ENCODE data around the gene RTKN. TPM values are rescaled to one million over a fixed set of nuclear protein-coding genes. Genes with fewer than 3 reads are reported as not detected.

Gene RTKN
- total and polyA plus RNA-seq, 2 experiments from 2014 or later = 74.2 to 77.5 TPM

GRCh38 chr2:74379851-74380789, 61.6 kb downstream of the RTKN start, which contains the start of gene DCTN1:
Gene DCTN1, minus strand, starts transcription at chr2:74380311. Its CDS starts 274 bp downstream, at chr2:74380037.
- 25% methylated on average over 14 of the region's 14 CpGs for WGBS (ENCODE audit: low lambda C conversion rate, missing lambda C conversion rate)
- H3K4me2 ChIP-seq = peak within 1 kb of the TSS; percentile 85
- H3K36me3 ChIP-seq (replicated peaks; ENCODE audit: insufficient read depth, low read depth) = no peaks in the 10 kb centered on the region
- H3K27me3 ChIP-seq = no peaks in the 10 kb centered on the region
- peaks cover 13% of the 10 kb centered on the region for H3K4me1 ChIP-seq (ENCODE audit: insufficient read depth)
- H3K4me3 ChIP-seq = no peak within 1 kb of the TSS
- H3K79me2 ChIP-seq = peaks cover 78% of the 10 kb centered on the region
- no peak for TF ChIP-seq EZH2 (IDR thresholded peaks at IDR 0.05; ENCODE audit: borderline replicate concordance)
- TF ChIP-seq, protein P1, sequence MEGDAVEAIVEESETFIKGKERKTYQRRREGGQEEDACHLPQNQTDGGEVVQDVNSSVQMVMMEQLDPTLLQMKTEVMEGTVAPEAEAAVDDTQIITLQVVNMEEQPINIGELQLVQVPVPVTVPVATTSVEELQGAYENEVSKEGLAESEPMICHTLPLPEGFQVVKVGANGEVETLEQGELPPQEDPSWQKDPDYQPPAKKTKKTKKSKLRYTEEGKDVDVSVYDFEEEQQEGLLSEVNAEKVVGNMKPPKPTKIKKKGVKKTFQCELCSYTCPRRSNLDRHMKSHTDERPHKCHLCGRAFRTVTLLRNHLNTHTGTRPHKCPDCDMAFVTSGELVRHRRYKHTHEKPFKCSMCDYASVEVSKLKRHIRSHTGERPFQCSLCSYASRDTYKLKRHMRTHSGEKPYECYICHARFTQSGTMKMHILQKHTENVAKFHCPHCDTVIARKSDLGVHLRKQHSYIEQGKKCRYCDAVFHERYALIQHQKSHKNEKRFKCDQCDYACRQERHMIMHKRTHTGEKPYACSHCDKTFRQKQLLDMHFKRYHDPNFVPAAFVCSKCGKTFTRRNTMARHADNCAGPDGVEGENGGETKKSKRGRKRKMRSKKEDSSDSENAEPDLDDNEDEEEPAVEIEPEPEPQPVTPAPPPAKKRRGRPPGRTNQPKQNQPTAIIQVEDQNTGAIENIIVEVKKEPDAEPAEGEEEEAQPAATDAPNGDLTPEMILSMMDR (IDR thresholded peaks at IDR 0.05; ENCODE audit: poor library complexity) = no peak
- no peaks in the 10 kb centered on the region for H3K9me2 ChIP-seq (replicated peaks; ENCODE audit: insufficient read depth)
- peaks cover 28% of the 10 kb centered on the region for H4K20me1 ChIP-seq (ENCODE audit: insufficient read depth, poor library complexity, severe bottlenecking)
- peak within 1 kb of the TSS; percentile 25 for H3K27ac ChIP-seq
- H3K9me3 ChIP-seq (ENCODE audit: low read depth) = no peaks in the 10 kb centered on the region
- H2AFZ ChIP-seq = no peak within 1 kb of the TSS
- DNase-seq (ENCODE audit: low spot score) = peak; percentile 74

DNA sequence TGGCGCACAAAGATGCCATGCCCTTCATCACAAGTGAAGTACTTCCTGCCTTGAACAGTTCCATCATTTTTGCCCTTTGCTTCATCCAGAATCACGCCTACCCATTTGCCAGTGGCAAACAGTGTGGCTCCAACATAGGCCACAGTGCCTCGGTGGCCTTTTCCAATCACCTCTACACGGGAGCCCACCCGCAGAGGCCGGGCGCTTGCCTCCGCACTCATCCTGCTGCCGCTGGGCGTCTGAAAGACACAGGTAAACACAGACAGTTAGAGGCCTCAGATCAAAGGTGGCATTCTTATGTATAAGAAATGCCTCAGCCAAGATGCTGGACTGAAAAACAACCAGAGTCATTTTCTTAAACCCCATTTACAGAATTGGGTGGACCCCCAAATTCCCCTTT, 63.7 kb downstream of the RTKN start:
- no peak overlapping the region for H2AFZ ChIP-seq
- no peak overlapping the region for H3K4me2 ChIP-seq
- H3K4me1 ChIP-seq (ENCODE audit: insufficient read depth) = peaks cover 13% of the 10 kb centered on the region
- H4K20me1 ChIP-seq (ENCODE audit: insufficient read depth, poor library complexity, severe bottlenecking) = peaks cover 20% of the 10 kb centered on the region
- no peaks in the 10 kb centered on the region for H3K9me3 ChIP-seq (ENCODE audit: low read depth)
- H3K27ac ChIP-seq = no peak overlapping the region
- no peak overlapping the region for H3K4me3 ChIP-seq
- no peaks in the 10 kb centered on the region for H3K36me3 ChIP-seq (replicated peaks; ENCODE audit: insufficient read depth, low read depth)
- peaks cover 63% of the 10 kb centered on the region for H3K79me2 ChIP-seq
- no peaks in the 10 kb centered on the region for H3K9me2 ChIP-seq (replicated peaks; ENCODE audit: insufficient read depth)
- no peaks in the 10 kb centered on the region for H3K27me3 ChIP-seq
- WGBS (ENCODE audit: low lambda C conversion rate, missing lambda C conversion rate) = 96% methylated on average over 10 of the region's 10 CpGs
- DNase-seq (ENCODE audit: low spot score) = no peak
- TF ChIP-seq EZH2phosphoT487 (IDR thresholded peaks at IDR 0.05; ENCODE audit: low read depth, severe bottlenecking, unreplicated experiment) = no peak
- TF ChIP-seq, protein P1 (IDR thresholded peaks at IDR 0.05; ENCODE audit: poor library complexity) = no peak
- TF ChIP-seq EZH2 (IDR thresholded peaks at IDR 0.05; ENCODE audit: borderline replicate concordance) = no peak

DNA sequence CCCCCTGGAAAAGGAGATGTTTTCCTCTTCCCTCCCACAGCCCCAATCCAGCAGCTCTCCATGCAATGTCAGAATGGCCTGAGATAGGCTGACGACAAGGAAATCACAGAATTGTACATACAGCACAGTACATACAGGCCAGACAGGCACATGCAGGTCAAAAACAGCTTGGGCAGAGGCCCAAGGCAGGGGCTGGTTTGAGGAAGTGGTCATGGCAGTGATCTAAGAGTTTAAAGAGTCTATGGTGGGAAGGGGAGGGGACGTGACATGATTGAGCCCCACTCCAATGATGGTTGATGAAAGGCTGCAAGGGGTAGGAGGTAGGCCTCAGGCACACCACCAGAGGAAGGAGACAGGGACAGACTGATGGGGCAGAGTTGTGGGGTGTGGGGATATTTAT, 65.9 kb downstream of the RTKN start:
- Histone ChIP-seq H4K20me1 (ENCODE audit: insufficient read depth, poor library complexity, severe bottlenecking) (peaks cover 20% of the 10 kb centered on the region), H3K4me1 (ENCODE audit: insufficient read depth) (peaks cover 13% of the 10 kb centered on the region), H3K79me2 (peaks cover 53% of the 10 kb centered on the region), H3K4me3 (no peak overlapping the region), H3K36me3 (replicated peaks; ENCODE audit: insufficient read depth, low read depth) (no peaks in the 10 kb centered on the region), H3K4me2 (no peak overlapping the region), H3K27me3 (no peaks in the 10 kb centered on the region), H3K9me2 (replicated peaks; ENCODE audit: insufficient read depth) (no peaks in the 10 kb centered on the region), H3K9me3 (ENCODE audit: low read depth) (no peaks in the 10 kb centered on the region), H3K27ac (no peak overlapping the region), H2AFZ (no peak overlapping the region)
- no peak for DNase-seq (ENCODE audit: low spot score)
- 89% methylated on average over 2 of the region's 2 CpGs for WGBS (ENCODE audit: low lambda C conversion rate, missing lambda C conversion rate)
- TF ChIP-seq EZH2phosphoT487 (IDR thresholded peaks at IDR 0.05; ENCODE audit: low read depth, severe bottlenecking, unreplicated experiment) (no peak), EZH2 (IDR thresholded peaks at IDR 0.05; ENCODE audit: borderline replicate concordance) (no peak)
- TF ChIP-seq, protein P1 (IDR thresholded peaks at IDR 0.05; ENCODE audit: poor library complexity) = no peak

Other genes with a start within 250 kb of the RTKN start
- gene MTHFD2, start 243.3 kb downstream of the RTKN start, total RNA-seq = 126 and 142 TPM in 2 replicates
- 40.1 TPM in 2 replicates for gene MTHFD2, start 243.3 kb downstream of the RTKN start, polyA plus RNA-seq
- gene SLC4A5, start 98.5 kb downstream of the RTKN start, total RNA-seq = 0.36 and 1.5 TPM in 2 replicates
- gene SLC4A5, start 98.5 kb downstream of the RTKN start, polyA plus RNA-seq = 0.28 and 1.7 TPM in 2 replicates
- gene DCTN1, start 61.6 kb downstream of the RTKN start, total RNA-seq = 72.3 and 84.3 TPM in 2 replicates
- gene DCTN1, start 61.6 kb downstream of the RTKN start, polyA plus RNA-seq = 95.0 and 111 TPM in 2 replicates
- gene C2orf81, start 20.3 kb downstream of the RTKN start, total RNA-seq = 0.32 and 0.37 TPM in 2 replicates
- gene C2orf81, start 20.3 kb downstream of the RTKN start, polyA plus RNA-seq = 0.76 and 4.2 TPM in 2 replicates
- 6.2 and 7.1 TPM in 2 replicates for gene WDR54, start 20.2 kb downstream of the RTKN start, total RNA-seq
- 22.2 and 22.6 TPM in 2 replicates for gene WDR54, start 20.2 kb downstream of the RTKN start, polyA plus RNA-seq
- gene INO80B, start 13.2 kb upstream of the RTKN start, total RNA-seq = 16.0 and 20.0 TPM in 2 replicates
- 18.9 and 19.9 TPM in 2 replicates for gene INO80B, start 13.2 kb upstream of the RTKN start, polyA plus RNA-seq
- 66.5 and 85.7 TPM in 2 replicates for gene WBP1, start 16.5 kb upstream of the RTKN start, total RNA-seq
- 87.5 and 95.0 TPM in 2 replicates for gene WBP1, start 16.5 kb upstream of the RTKN start, polyA plus RNA-seq
- 47.6 and 67.1 TPM in 2 replicates for gene MOGS, start 23.4 kb upstream of the RTKN start, total RNA-seq
- 48.3 and 60.2 TPM in 2 replicates for gene MOGS, start 23.4 kb upstream of the RTKN start, polyA plus RNA-seq
- gene MRPL53, start 30.7 kb upstream of the RTKN start, total RNA-seq = 13.8 and 23.4 TPM in 2 replicates
- gene MRPL53, start 30.7 kb upstream of the RTKN start, polyA plus RNA-seq = 89.6 and 95.9 TPM in 2 replicates
- 11.6 and 15.9 TPM in 2 replicates for gene CCDC142, start 41.1 kb upstream of the RTKN start, total RNA-seq
- 16.6 and 21.3 TPM in 2 replicates for gene CCDC142, start 41.1 kb upstream of the RTKN start, polyA plus RNA-seq
- gene TTC31, start 41.1 kb upstream of the RTKN start, total RNA-seq = 19.9 and 25.1 TPM in 2 replicates
- gene TTC31, start 41.1 kb upstream of the RTKN start, polyA plus RNA-seq = 21.3 and 23.8 TPM in 2 replicates
- 2.5 and 3.4 TPM in 2 replicates for gene LBX2, start 57.7 kb upstream of the RTKN start, total RNA-seq
- gene LBX2, start 57.7 kb upstream of the RTKN start, polyA plus RNA-seq = 3.1 and 5.2 TPM in 2 replicates
- 10.4 and 10.6 TPM in 2 replicates for gene PCGF1, start 65.8 kb upstream of the RTKN start, total RNA-seq
- gene PCGF1, start 65.8 kb upstream of the RTKN start, polyA plus RNA-seq = 29.0 and 30.2 TPM in 2 replicates
- gene TLX2, start 72.5 kb upstream of the RTKN start, total RNA-seq = not detected in 2 replicates
- not detected in 2 replicates for gene TLX2, start 72.5 kb upstream of the RTKN start, polyA plus RNA-seq
- gene DQX1, start 84.3 kb upstream of the RTKN start, total RNA-seq = 1.2 and 4.0 TPM in 2 replicates
- 0.73 TPM in 1 of 2 replicates, not detected in the other for gene DQX1, start 84.3 kb upstream of the RTKN start, polyA plus RNA-seq
- 121 and 138 TPM in 2 replicates for gene AUP1, start 87.8 kb upstream of the RTKN start, total RNA-seq
- gene AUP1, start 87.8 kb upstream of the RTKN start, polyA plus RNA-seq = 195 and 212 TPM in 2 replicates
- gene HTRA2, start 88.0 kb upstream of the RTKN start, total RNA-seq = 31.2 and 32.4 TPM in 2 replicates
- 33.5 and 37.2 TPM in 2 replicates for gene HTRA2, start 88.0 kb upstream of the RTKN start, polyA plus RNA-seq
- gene LOXL3, start 112.0 kb upstream of the RTKN start, total RNA-seq = 13.3 and 13.6 TPM in 2 replicates
- 11.0 and 11.2 TPM in 2 replicates for gene LOXL3, start 112.0 kb upstream of the RTKN start, polyA plus RNA-seq
- 8.0 and 11.6 TPM in 2 replicates for gene DOK1, start 112.8 kb upstream of the RTKN start, total RNA-seq
- 10.7 and 11.4 TPM in 2 replicates for gene DOK1, start 112.8 kb upstream of the RTKN start, polyA plus RNA-seq
- gene M1AP, start 206.4 kb upstream of the RTKN start, total RNA-seq = 0.70 and 1.0 TPM in 2 replicates
- 0.30 and 1.2 TPM in 2 replicates for gene M1AP, start 206.4 kb upstream of the RTKN start, polyA plus RNA-seq
- 6.8 and 7.3 TPM in 2 replicates for gene SEMA4F, start 212.3 kb upstream of the RTKN start, total RNA-seq
- gene SEMA4F, start 212.3 kb upstream of the RTKN start, polyA plus RNA-seq = 6.5 and 7.4 TPM in 2 replicates